Measurements from ENCODE around the gene MECP2.

The MECP2 gene

GRCh38 chrX:154115071-154115470 lies 17.6 kb upstream of the MECP2 start:
- DNase-seq = no peak

DNA sequence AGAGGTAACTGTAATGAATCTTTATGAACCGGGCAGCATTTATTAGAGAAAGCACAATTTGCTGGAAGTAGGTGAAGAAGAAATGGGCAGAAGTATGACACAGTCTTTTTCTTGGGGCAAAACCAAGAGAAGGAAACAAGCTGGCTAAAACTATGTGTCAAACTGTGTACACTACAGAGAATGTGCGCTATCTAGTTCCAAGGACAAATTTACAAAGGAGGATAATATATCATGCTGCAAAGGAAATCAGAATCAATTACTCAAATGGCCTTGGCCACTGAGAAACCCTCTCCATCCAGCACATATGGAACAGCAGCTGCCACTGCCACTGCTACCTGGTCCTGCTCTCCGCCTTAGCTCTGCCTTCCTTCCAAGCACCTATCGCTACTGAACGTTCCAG lies 17.1 kb upstream of the MECP2 start:
- DNase-seq = no peak

DNA sequence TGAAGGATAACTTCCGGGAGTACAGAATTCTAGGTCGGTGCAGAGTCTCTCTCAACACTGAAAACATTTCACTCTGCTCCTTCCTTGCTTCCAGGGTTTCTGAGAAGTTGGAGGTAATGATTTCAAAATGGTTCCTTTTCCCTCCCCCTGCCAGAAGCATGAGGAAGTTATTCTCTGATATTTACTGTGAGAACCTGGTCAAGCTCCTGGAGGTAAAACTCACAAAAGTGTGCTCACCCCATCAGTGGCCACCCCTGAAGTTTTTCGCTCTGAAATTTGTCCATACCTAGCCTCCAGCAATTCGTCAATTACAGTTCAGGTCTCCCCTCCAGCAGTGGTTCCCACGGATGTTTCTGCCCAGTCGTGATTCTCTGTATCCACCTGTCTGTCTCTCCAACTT lies 16.2 kb upstream of the MECP2 start:
- DNase-seq = no peak

- no peak for DNase-seq
Observed at GRCh38 chrX:154098551-154098950, 1.0 kb upstream of the MECP2 start.

- no peak for DNase-seq
Observed at GRCh38 chrX:154097003-154097588, 421 bp downstream of the MECP2 start.

- no peak for DNase-seq
Observed at GRCh38 chrX:154096140-154097002, 1.1 kb downstream of the MECP2 start.

DNA sequence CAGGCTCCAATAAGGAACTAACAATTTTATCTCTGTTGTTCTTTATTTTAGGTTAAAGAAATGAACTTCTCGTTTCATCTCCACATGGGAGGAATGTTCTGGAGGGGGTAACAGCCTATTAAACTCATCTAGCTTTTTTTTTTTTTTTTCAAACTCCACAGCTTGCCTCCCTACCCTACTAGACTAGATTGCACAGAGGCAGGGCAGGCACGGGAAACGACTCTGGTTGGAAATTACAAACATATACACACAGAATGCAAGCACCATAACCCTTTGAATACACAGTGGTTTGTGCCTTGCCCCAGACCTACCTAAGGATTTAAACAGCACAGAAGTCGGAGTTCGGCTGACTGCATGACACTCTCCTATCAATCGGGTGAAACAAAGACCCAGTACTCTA lies 2.7 kb downstream of the MECP2 start:
- no peak for DNase-seq

- no peak for DNase-seq
Observed at GRCh38 chrX:154093965-154094364, 3.6 kb downstream of the MECP2 start.

- no peak for DNase-seq
Observed at GRCh38 chrX:154092371-154092770, 5.1 kb downstream of the MECP2 start.

GRCh38 chrX:154091678-154092077 lies 5.8 kb downstream of the MECP2 start:
- no peak for DNase-seq

DNA sequence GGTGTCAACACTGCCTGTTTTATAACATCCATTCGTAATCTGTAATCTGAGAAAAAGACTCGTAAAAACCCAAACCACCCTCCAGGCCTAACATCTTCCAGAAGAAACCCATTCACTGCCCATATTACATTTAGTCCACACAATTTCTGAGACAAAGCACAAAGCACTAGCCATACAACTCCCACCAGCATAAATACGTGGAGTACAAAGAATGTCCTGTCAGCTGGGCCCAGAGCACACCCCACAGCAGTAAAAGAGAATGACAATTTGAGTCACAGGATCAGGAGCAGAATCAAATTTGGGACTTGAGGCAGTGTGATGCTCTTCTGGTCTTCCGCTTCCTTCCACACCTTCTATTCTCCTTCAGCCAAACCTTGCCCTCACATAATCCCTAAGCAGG lies 6.8 kb downstream of the MECP2 start:
- DNase-seq = no peak

DNA sequence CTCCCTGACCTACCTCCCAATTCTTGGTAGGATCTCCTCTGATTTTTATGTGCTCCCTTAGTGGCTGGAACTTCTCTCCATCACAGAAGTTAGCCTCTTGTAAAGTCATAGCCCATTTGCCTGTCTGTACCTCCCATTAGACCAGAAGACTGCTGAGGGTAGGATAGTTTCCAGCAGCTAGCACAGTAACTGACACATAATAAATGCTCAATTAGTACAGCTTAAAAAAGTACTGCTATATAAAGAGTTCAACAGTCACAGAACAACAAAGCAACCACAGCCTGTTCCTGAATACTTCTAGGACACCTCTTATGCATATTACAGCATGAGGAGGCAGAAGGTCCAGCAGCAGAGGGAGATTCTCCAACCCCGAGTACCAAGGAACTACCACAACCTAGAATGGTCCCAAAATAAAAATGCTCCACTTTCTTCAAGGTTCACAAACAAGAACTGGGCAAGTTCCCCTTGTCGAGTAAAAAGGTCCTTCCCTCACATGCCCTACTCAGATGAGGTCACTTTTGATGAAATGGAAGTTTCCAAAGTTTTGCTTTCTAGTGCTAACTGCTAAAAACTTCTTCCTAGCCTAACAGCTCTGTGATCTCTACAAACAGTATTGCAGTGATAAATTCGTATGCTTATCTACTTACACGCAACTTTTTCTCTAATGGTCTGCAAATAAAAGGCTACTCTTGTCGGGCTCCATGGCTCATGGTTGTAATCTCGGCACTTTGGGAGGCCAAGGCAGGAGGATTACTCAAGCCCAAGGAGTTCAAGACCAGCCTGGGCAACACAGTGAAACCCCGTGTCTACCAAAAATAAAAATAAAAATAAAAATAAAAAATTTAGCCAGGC lies 12.8 kb downstream of the MECP2 start:
- no peak for DNase-seq

GRCh38 chrX:154083126-154083517 lies 14.4 kb downstream of the MECP2 start:
- no peak for DNase-seq

DNA sequence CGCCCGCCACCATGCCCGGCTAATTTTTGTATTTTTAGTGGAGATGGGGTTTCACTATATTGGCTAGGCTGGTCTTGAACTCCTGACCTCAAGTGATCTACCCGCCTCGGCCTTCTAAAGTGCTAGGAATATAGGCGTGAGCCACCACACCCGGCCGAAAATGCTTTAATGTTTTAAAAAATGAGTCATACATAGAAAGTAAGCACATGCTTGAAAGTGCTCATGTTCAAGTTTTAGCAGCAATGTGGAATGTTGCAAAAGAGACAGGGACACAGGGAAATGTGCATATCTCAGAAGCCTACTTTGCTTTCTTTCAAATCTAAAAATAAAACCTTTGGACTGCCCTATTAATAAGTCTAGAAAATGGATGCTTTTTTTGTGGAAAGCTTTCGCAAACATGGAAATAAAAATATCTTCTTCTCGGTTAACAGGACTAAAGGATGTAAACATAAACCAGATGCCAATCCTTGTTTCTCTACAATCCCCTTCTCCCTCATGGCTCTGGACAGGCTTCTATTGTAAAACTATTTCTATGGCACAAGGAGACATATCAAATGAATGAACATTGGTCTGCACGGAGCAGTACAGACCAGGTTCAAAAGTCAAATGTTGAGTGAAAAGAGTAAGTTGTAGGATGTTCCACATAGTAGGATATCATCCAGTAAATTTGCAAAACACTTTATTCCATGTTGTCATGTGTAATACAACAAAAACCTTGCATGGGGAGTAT lies 15.0 kb downstream of the MECP2 start:
- DNase-seq = no peak

- DNase-seq = no peak
Observed at GRCh38 chrX:154077101-154077500, 20.4 kb downstream of the MECP2 start.

DNA sequence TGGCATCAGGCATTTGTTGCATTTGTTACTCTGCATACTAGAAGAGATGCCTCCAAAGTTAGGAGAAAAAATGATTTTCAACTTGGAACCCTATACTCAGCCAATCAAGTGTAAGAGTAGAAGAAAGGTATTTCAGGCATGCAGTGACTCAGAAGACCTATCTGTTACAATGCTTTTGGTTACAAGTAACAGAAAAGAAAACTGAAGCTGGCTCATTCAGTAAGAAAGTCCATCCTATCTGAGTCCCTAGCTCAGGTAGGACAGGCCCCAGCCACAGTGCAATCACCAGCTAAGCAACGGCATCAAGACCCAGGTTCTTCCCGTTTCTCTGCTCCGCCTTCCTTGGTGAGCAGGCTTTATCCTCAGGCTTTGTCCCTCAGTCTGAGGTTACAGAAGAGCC lies 23.3 kb downstream of the MECP2 start:
- DNase-seq = no peak

GRCh38 chrX:154072192-154072591 lies 25.3 kb downstream of the MECP2 start:
- no peak for DNase-seq

DNA sequence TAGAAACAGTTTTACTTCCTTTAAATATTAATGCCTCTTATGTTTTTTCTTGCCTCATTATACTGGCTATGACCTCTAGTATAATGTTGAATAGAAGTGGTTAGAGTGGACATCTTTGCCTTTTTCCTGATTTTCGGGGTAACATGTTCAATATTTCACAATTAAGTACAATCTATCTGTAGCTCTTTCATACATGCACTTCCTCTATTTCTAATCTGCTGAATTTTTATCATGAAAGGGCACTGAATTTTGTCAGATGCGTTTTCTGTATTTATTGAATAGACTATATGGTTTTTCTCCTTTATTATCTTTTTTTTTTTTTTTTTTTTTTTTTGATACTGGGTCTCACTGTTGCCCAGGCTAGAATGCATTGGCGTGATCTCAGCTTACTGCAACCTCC lies 29.0 kb downstream of the MECP2 start:
- DNase-seq = no peak

DNA sequence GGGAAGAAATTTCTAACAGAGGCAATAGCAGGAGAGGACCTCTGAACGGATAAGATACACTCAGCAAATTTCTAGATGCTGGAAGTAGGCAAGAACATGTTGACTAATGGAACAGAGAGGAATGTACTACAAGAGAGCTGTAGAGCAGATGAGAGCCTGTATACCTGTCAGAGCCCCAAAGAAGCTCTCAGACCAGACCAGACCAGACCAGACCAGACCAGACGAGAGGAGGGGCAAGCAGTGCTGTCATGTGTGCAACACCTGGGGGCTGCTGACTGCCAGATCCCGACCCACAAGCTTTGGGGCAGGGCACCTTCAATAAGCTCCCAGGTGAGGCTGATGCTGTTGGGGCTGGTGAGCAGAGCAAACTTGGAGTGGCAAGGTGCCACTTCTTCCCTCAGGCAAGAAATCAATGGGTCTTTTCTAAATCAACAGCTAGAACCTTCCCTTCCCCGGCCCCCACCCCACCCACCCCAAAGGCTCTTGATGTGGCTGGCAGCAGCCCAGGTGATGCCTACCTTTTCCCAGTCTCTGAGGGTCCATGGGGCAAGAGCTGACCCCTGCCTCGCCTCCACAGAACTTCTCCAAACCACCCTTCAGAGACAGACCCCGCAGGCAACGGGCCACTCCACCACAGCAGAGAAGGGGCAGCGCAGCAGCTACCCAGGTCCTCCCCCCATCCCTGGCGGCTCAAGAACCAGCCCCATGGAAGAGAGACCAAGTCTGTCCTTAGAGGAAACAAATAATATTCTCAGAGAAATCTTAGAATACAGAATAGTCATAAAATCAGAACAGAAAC lies 32.7 kb downstream of the MECP2 start:
- DNase-seq = no peak

- DNase-seq = no peak
Observed at GRCh38 chrX:154063234-154063633, 34.3 kb downstream of the MECP2 start.

DNA sequence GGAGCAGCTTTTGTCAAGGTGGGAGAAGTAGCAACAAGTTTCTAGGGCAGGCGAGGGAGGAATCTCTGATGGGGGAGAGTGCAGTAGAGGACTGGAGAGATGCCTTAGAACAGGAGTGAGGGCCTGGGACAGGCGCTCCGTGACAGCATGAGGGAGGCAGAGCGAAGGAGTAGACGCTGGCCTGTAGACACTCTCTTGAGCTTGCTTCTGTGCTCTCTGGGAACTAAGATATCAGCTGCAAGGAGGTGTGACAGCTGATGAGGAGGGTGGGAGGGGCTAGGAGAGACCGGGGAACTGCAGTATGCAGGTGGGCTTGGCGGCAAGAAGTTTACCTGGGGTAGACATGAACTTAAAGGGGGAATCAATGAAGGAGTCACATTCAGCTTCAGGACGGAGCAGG lies 35.7 kb downstream of the MECP2 start:
- DNase-seq = no peak

DNA sequence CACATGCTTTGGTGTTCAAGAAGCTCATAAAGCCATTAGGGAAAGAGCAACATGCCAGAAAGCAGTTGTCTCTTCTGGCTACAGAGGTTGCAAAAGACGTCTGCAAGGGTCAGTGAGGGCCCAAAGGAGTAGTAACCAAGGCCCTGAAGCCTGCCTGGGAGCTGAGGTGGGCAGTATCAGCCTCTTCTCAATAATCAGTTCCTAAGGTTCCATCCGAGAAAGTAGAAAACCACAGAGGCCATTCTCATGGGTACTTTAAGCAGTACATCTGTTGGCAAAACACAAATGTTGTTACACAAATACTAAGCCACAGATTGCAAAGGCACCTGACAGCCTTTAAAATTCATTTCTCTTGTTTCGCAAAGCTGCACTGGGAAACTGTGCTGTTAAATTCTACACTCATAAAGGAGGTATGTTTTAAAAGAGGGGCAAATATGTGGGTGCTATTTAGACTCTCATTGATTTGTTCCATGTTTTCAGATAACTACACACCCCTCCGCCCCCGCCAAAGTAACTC lies 37.7 kb downstream of the MECP2 start:
- DNase-seq = no peak

Measured in cortex of kidney (tissue), 1 donor.